Measurements from ENCODE around the gene BLM. TPM values are rescaled to one million over a fixed set of nuclear protein-coding genes. Genes with fewer than 3 reads are reported as not detected.
A peak's percentile ranks its signal among the peaks of the same experiment; 100 is the strongest.

BLM gene
- total RNA-seq, 1 experiment from 2014 or later = 16.1 TPM

- no peak for DNase-seq (ENCODE audit: low read depth)
Measured at GRCh38 chr15:90730290-90730689, 13.1 kb downstream of the BLM start.

- DNase-seq (ENCODE audit: low read depth) = no peak
Measured at GRCh38 chr15:90735923-90736322, 18.8 kb downstream of the BLM start.

- peak; percentile 11 for DNase-seq (ENCODE audit: low read depth)
Measured at GRCh38 chr15:90740545-90740944, 23.4 kb downstream of the BLM start.

GRCh38 chr15:90742087-90742486 is 24.9 kb downstream of the BLM start:
- no peak for DNase-seq (ENCODE audit: low read depth)

GRCh38 chr15:90743407-90743806 is 26.3 kb downstream of the BLM start:
- DNase-seq (ENCODE audit: low read depth) = no peak

GRCh38 chr15:90744759-90745402 is 27.7 kb downstream of the BLM start:
- no peak for DNase-seq (ENCODE audit: low read depth)

GRCh38 chr15:90749754-90750153 is 32.6 kb downstream of the BLM start:
- no peak for DNase-seq (ENCODE audit: low read depth)

- DNase-seq (ENCODE audit: low read depth) = no peak
Measured at GRCh38 chr15:90750186-90750585, 33.0 kb downstream of the BLM start.

GRCh38 chr15:90751300-90751825 is 34.2 kb downstream of the BLM start:
- no peak for DNase-seq (ENCODE audit: low read depth)

- no peak for DNase-seq (ENCODE audit: low read depth)
Measured at GRCh38 chr15:90756916-90757315, 39.8 kb downstream of the BLM start.

- DNase-seq (ENCODE audit: low read depth) = no peak
Measured at GRCh38 chr15:90757461-90757860, 40.3 kb downstream of the BLM start.

GRCh38 chr15:90760661-90761232 is 43.6 kb downstream of the BLM start:
- no peak for DNase-seq (ENCODE audit: low read depth)

GRCh38 chr15:90761629-90762028 is 44.5 kb downstream of the BLM start:
- DNase-seq (ENCODE audit: low read depth) = no peak

- no peak for DNase-seq (ENCODE audit: low read depth)
Measured at GRCh38 chr15:90762109-90762508, 45.0 kb downstream of the BLM start.

- DNase-seq (ENCODE audit: low read depth) = no peak
Measured at GRCh38 chr15:90763366-90764099, 46.4 kb downstream of the BLM start.

GRCh38 chr15:90765531-90765930 is 48.4 kb downstream of the BLM start:
- no peak for DNase-seq (ENCODE audit: low read depth)

GRCh38 chr15:90765966-90766365 is 48.8 kb downstream of the BLM start:
- DNase-seq (ENCODE audit: low read depth) = no peak

- DNase-seq (ENCODE audit: low read depth) = no peak
Measured at GRCh38 chr15:90769375-90769774, 52.2 kb downstream of the BLM start.

- DNase-seq (ENCODE audit: low read depth) = no peak
Measured at GRCh38 chr15:90773485-90773884, 56.3 kb downstream of the BLM start.

GRCh38 chr15:90774731-90775514 is 57.8 kb downstream of the BLM start:
- peak; percentile 76 for DNase-seq (ENCODE audit: low read depth)

GRCh38 chr15:90780916-90781315 is 63.8 kb downstream of the BLM start:
- DNase-seq (ENCODE audit: low read depth) = no peak

- no peak for DNase-seq (ENCODE audit: low read depth)
Measured at GRCh38 chr15:90782442-90782841, 65.3 kb downstream of the BLM start.
